ENCODE results near the gene GABARAPL1. TPM values are rescaled to one million over a fixed set of nuclear protein-coding genes. Genes with fewer than 3 reads are reported as not detected.
A peak's percentile ranks its signal among the peaks of the same experiment; 100 is the strongest.

GABARAPL1 gene
- total RNA-seq: 72.3 and 74.7 TPM in 2 replicates
- long read RNA-seq, transcript GABARAPL1-201 (4 exons, 1,957 nt): major isoform, 56 of 73 reads
- long read RNA-seq, transcript GABARAPL1-218 (4 exons, 2,294 nt): minor isoform, 7 of 73 reads
- long read RNA-seq, partial matches to known transcripts: 6 of 73 reads
- long read RNA-seq, other reads (novel, unspliced or antisense): 3 of 73 reads

DNA sequence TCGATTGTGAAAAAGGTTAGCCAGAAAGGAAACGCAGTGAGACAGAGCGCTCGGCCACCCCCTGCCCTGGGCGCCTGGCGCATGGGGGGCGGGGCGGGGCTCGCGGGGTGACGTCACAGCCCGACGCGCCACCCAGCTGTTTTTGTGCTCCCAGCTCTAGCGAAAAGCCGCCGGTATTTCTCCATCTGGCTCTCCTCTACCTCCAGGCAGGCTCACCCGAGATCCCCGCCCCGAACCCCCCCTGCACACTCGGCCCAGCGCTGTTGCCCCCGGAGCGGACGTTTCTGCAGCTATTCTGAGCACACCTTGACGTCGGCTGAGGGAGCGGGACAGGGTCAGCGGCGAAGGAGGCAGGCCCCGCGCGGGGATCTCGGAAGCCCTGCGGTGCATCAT is at the start of gene GABARAPL1:
TSS of gene GABARAPL1 (plus strand) at position 139 of the 393 bp plus-strand sequence. CDS start at position 392, 253 bp downstream.
- H3K4me1 Mint-ChIP-seq (ENCODE audit: unreplicated experiment): peaks cover 20% of the 10 kb centered on the region
- DNase-seq (ENCODE audit: extremely low spot score, unreplicated experiment): peak; percentile 92
- TF ChIP-seq, protein P1, sequence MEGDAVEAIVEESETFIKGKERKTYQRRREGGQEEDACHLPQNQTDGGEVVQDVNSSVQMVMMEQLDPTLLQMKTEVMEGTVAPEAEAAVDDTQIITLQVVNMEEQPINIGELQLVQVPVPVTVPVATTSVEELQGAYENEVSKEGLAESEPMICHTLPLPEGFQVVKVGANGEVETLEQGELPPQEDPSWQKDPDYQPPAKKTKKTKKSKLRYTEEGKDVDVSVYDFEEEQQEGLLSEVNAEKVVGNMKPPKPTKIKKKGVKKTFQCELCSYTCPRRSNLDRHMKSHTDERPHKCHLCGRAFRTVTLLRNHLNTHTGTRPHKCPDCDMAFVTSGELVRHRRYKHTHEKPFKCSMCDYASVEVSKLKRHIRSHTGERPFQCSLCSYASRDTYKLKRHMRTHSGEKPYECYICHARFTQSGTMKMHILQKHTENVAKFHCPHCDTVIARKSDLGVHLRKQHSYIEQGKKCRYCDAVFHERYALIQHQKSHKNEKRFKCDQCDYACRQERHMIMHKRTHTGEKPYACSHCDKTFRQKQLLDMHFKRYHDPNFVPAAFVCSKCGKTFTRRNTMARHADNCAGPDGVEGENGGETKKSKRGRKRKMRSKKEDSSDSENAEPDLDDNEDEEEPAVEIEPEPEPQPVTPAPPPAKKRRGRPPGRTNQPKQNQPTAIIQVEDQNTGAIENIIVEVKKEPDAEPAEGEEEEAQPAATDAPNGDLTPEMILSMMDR (IDR thresholded peaks at IDR 0.05): no peak
- H3K27ac Mint-ChIP-seq (ENCODE audit: unreplicated experiment): peak within 1 kb of the TSS; percentile 99
- H3K9me3 Mint-ChIP-seq (ENCODE audit: unreplicated experiment): no peaks in the 10 kb centered on the region
- H3K4me3 Mint-ChIP-seq (ENCODE audit: unreplicated experiment): peak within 1 kb of the TSS; percentile 89
- H3K27me3 Mint-ChIP-seq (ENCODE audit: unreplicated experiment): no peaks in the 10 kb centered on the region
- peaks cover 3% of the 10 kb centered on the region for H3K36me3 Mint-ChIP-seq (ENCODE audit: unreplicated experiment)

DNA sequence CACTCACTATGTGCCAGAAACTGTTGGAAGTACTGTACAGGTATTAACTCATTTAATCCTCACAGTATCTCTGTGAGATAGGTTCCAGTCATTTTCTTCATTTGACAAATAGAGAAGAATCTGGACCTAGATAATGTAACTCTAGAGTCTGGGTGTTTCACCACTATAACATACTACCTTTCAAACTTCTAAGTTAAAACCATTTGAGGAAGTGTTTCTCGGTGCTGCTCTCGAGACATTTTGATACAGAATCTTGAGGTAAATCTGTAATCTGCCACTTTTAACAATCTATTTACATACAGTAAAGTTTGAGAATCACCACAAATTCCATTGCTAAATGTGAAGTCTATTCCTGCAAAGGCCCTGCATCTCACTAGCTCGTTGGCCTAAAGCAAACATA is 49.6 kb upstream of the GABARAPL1 start:
- Mint-ChIP-seq H3K36me3 (ENCODE audit: unreplicated experiment) (no peaks in the 10 kb centered on the region), H3K27me3 (ENCODE audit: unreplicated experiment) (peaks cover 28% of the 10 kb centered on the region), H3K4me3 (ENCODE audit: unreplicated experiment) (no peak overlapping the region), H3K27ac (ENCODE audit: unreplicated experiment) (no peak overlapping the region), H3K9me3 (ENCODE audit: unreplicated experiment) (peaks cover 3% of the 10 kb centered on the region), H3K4me1 (ENCODE audit: unreplicated experiment) (no peaks in the 10 kb centered on the region)
- TF ChIP-seq, protein P1 (IDR thresholded peaks at IDR 0.05): no peak
- DNase-seq (ENCODE audit: extremely low spot score, unreplicated experiment): no peak

DNA sequence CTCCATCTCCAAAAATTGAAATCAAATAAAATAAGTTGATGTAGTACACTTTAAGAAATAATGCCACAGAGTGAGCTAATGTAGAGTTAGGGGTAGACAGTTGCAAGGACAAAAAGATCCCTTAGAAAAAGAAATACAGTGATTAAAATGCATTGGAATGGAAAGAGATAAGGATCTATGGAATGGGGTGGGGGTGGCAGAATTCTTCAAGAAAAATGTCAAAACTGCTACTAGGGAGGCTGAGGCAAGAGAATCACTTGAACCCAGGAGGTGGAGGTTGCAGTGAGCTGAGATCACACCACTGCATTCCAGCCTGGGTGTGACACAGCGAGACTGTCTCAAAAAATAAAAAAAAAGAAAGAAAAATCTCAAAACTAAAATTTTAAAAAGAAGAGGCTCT is 47.3 kb upstream of the GABARAPL1 start:
- no peak for DNase-seq (ENCODE audit: extremely low spot score, unreplicated experiment)
- Mint-ChIP-seq H3K4me1 (ENCODE audit: unreplicated experiment) (peaks cover 1% of the 10 kb centered on the region), H3K27ac (ENCODE audit: unreplicated experiment) (no peak overlapping the region), H3K9me3 (ENCODE audit: unreplicated experiment) (no peaks in the 10 kb centered on the region), H3K27me3 (ENCODE audit: unreplicated experiment) (peaks cover 8% of the 10 kb centered on the region), H3K4me3 (ENCODE audit: unreplicated experiment) (no peak overlapping the region), H3K36me3 (ENCODE audit: unreplicated experiment) (no peaks in the 10 kb centered on the region)
- TF ChIP-seq, protein P1 (IDR thresholded peaks at IDR 0.05): no peak

DNA sequence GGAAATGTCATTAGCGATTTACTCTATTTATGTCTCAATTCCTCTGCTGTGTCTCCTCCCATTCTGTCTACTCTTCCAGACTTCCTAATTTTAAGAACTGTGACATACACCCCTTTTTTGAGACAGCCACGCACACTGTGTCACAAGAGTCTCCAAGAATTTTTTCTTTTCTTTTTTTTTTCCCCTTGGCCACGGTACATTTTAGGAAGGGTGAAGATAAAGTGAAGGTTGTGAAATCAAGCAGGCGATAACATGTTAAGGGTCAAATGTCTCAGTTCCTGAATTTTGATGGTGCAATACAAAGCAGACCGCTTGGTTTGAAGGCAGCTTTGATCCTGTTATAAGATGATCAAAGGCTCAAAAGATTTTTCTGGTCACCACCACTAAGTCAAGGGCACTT is 45.1 kb upstream of the GABARAPL1 start:
- Mint-ChIP-seq H3K27ac (ENCODE audit: unreplicated experiment) (no peak overlapping the region), H3K4me3 (ENCODE audit: unreplicated experiment) (no peak overlapping the region), H3K27me3 (ENCODE audit: unreplicated experiment) (peaks cover 6% of the 10 kb centered on the region), H3K9me3 (ENCODE audit: unreplicated experiment) (no peaks in the 10 kb centered on the region), H3K4me1 (ENCODE audit: unreplicated experiment) (peaks cover 1% of the 10 kb centered on the region), H3K36me3 (ENCODE audit: unreplicated experiment) (no peaks in the 10 kb centered on the region)
- no peak for DNase-seq (ENCODE audit: extremely low spot score, unreplicated experiment)
- TF ChIP-seq, protein P1 (IDR thresholded peaks at IDR 0.05): no peak

DNA sequence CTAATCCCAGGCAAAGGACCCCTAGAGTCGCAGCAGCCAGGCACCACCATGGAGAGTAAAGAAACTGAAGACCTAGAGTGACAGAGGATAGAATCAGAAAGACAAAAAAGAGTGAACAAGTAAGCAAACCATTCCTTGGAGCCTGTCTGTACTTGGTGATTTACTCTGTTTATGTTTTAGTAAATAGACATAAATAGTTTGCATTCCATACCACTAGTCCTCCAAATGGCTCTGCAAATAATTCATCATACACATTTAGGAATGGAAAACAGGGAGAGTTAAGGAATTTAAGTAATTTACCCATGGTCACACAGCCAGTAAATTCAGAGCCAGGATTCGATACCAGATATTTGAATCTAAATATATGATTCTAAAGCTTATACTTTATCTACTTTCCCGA is 43.6 kb upstream of the GABARAPL1 start:
- peaks cover 1% of the 10 kb centered on the region for H3K4me1 Mint-ChIP-seq (ENCODE audit: unreplicated experiment)
- DNase-seq (ENCODE audit: extremely low spot score, unreplicated experiment): no peak
- H3K4me3 Mint-ChIP-seq (ENCODE audit: unreplicated experiment): no peak overlapping the region
- no peak overlapping the region for H3K27ac Mint-ChIP-seq (ENCODE audit: unreplicated experiment)
- H3K27me3 Mint-ChIP-seq (ENCODE audit: unreplicated experiment): peaks cover 7% of the 10 kb centered on the region
- no peaks in the 10 kb centered on the region for H3K9me3 Mint-ChIP-seq (ENCODE audit: unreplicated experiment)
- H3K36me3 Mint-ChIP-seq (ENCODE audit: unreplicated experiment): no peaks in the 10 kb centered on the region
- TF ChIP-seq, protein P1 (IDR thresholded peaks at IDR 0.05): no peak
